HEK293T (cell line): ENCODE data around the gene ING5.

Experiments
- CTCF ChIA-PET: fragments of 350-600 bp; formaldehyde crosslinking; extraction: SDS; loops from one replicate; lab custom pipeline; 2021; ENCODE audit warnings: antibody characterized with exemption, inconsistent platforms; lab: Yijun Ruan, JAX
- POLR2A ChIA-PET: fragments of 350-600 bp; formaldehyde crosslinking; extraction: SDS; loops from one replicate; lab custom pipeline; 2020; ENCODE audit warnings: antibody characterized with exemption, inconsistent platforms; lab: Yijun Ruan, JAX
- DNase-seq: peaks from one replicate; pipeline ENCODE4 v3.0.0; 2012; ENCODE audit warnings: mixed read lengths; ENCODE audit errors: extremely low spot score
- ARNT ChIP-seq: fragments of 450-650 bp; IDR thresholded peaks from 2 replicates; pipeline ENCODE4 v1.6.1; 2017; ENCODE audit warnings: mild to moderate bottlenecking
- BHLHE40 ChIP-seq: fragments of 450-650 bp; IDR thresholded peaks from 2 replicates; pipeline ENCODE4 v1.6.1; 2016; ENCODE audit warnings: mild to moderate bottlenecking, moderate library complexity, borderline replicate concordance
- CTBP1 ChIP-seq: fragments of 450-650 bp; IDR thresholded peaks from 2 replicates; pipeline ENCODE4 v1.6.1; 2016; ENCODE audit warnings: borderline replicate concordance
- ELF4 ChIP-seq: fragments of 450-650 bp; IDR thresholded peaks from 2 replicates; pipeline ENCODE4 v1.6.1; 2017; ENCODE audit warnings: antibody characterized with exemption
- FOXA1 ChIP-seq: fragments of 450-650 bp; IDR thresholded peaks from 2 replicates; pipeline ENCODE4 v1.6.1; 2016; ENCODE audit warnings: mild to moderate bottlenecking
- FOXK2 ChIP-seq: fragments of 450-650 bp; IDR thresholded peaks from 2 replicates; pipeline ENCODE4 v1.6.1; 2016; ENCODE audit warnings: mild to moderate bottlenecking
- FOXM1 ChIP-seq: fragments of 450-650 bp; IDR thresholded peaks from 2 replicates; pipeline ENCODE4 v1.6.1; 2017; ENCODE audit warnings: mild to moderate bottlenecking, borderline replicate concordance
- HDGF ChIP-seq: fragments of 450-650 bp; IDR thresholded peaks from 2 replicates; pipeline ENCODE4 v1.6.1; 2017; ENCODE audit warnings: antibody characterized with exemption, borderline replicate concordance
- L3MBTL2 ChIP-seq: fragments of 450-650 bp; conservative IDR thresholded peaks from 2 replicates; pipeline ENCODE4 v1.6.1; 2016; ENCODE audit warnings: mild to moderate bottlenecking
- LEF1 ChIP-seq: fragments of 450-650 bp; IDR thresholded peaks from 2 replicates; pipeline ENCODE4 v1.6.1; 2017; ENCODE audit warnings: mild to moderate bottlenecking, borderline replicate concordance
- NFRKB ChIP-seq: fragments of 450-650 bp; IDR thresholded peaks from 2 replicates; pipeline ENCODE4 v1.6.1; 2016; ENCODE audit warnings: mild to moderate bottlenecking, moderate library complexity
- SP1 ChIP-seq: fragments of 450-650 bp; IDR thresholded peaks from 2 replicates; pipeline ENCODE4 v1.6.1; 2017
- SUZ12 ChIP-seq: fragments of 450-650 bp; IDR thresholded peaks from 2 replicates; pipeline ENCODE4 v1.6.1; 2016; ENCODE audit warnings: mild to moderate bottlenecking
- TARDBP ChIP-seq: fragments of 450-650 bp; IDR thresholded peaks from 2 replicates; pipeline ENCODE4 v1.6.1; 2016
- ZNF384 ChIP-seq: fragments of 450-650 bp; IDR thresholded peaks from 2 replicates; pipeline ENCODE4 v1.6.1; 2016
- TF ChIP-seq, protein P1 (sequence below): fragments of 450-650 bp; IDR thresholded peaks from 2 replicates; pipeline ENCODE4 v1.6.1; 2016

Gene ING5

DNA sequence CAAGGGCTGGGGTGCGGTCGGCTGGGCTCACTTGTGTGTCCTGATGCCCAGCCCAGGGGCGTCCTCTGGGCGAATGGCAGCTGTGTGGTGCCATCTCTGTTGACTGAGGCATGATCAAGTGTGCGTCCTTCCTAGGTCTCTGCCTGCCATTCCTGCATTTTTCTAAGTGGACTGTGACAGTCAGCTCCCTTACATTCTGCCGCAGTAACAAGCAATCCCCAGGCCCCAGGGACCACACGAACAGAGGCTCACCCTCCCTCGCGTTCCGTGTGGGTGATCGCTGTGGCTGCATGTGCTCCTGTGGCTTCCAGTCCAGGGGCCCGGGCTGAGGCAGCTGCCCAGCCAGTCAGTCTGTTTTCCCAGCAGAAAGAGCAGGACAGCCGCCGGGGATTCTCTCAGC lies 50.4 kb downstream of the ING5 start:
- DNase-seq = no peak
- ChIA-PET POLR2A (no interaction called here), CTCF (no interaction called here)
- TF ChIP-seq ELF4 (no peak), LEF1 (no peak), SUZ12 (no peak), HDGF (no peak), FOXK2 (no peak), BHLHE40 (no peak), SP1 (no peak), CTBP1 (no peak), ZNF384 (no peak), L3MBTL2 (no peak), FOXA1 (no peak), NFRKB (no peak), TARDBP (no peak), ARNT (no peak)
- TF ChIP-seq, protein P1, sequence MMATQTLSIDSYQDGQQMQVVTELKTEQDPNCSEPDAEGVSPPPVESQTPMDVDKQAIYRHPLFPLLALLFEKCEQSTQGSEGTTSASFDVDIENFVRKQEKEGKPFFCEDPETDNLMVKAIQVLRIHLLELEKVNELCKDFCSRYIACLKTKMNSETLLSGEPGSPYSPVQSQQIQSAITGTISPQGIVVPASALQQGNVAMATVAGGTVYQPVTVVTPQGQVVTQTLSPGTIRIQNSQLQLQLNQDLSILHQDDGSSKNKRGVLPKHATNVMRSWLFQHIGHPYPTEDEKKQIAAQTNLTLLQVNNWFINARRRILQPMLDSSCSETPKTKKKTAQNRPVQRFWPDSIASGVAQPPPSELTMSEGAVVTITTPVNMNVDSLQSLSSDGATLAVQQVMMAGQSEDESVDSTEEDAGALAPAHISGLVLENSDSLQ = no peak

DNA sequence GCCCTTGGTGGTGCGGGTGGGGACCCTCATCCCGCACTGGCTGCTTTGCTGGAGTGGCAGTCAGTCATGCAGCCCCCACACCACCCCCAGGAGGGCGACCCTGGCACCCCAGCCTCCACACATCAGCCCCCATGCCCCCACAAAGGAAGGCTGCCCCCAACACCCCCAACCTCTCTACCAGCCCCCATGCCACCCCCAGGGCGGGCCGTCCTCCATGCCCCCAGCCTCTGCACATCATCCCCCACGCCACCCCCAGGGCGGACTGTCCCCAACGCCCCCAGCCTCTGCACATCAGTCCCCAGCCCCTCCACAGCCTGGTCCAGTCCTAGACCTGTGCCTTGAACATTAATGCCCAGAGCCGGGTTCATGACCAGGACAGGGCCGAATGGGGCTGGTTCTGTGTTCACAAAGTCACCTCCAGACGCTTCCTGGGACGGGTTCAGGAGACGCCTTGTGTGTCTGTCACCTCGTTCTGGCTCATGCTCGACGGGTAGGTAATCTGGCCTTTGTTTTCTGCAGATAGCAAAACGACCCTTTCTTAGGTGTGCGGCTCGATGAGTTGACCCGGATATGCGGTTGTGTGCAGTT lies 50.9 kb downstream of the ING5 start:
- CTCF ChIA-PET = no interaction called here
- DNase-seq = no peak
- POLR2A ChIA-PET = no interaction called here
- TF ChIP-seq NFRKB (no peak), TARDBP (no peak), CTBP1 (no peak), FOXM1 (no peak), LEF1 (no peak), ELF4 (no peak), BHLHE40 (no peak), ARNT (no peak), FOXK2 (no peak), FOXA1 (no peak), SUZ12 (no peak), SP1 (no peak), HDGF (no peak), ZNF384 (no peak), L3MBTL2 (no peak)
- TF ChIP-seq, protein P1 = no peak

DNA sequence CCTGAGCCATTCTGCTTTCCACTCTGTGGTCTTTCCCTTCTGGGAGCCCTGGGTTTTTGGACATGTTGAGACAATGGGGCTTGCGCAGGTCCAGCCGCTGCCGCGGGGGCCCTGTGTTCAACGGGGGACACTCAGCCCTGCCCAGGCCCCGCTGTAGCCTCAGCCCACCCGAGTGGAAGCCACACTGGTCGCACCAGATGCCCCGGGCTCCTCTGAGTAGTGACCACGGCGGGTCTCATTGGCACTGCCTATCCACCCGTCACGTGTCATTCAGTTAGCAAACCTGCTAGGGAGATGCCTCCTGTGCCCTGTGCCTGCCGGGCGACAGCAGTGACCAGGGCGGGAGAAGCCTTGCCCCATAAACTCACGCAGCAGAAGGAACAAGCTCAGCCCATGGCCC lies 51.7 kb downstream of the ING5 start:
- ChIA-PET POLR2A (no interaction called here), CTCF (no interaction called here)
- TF ChIP-seq LEF1 = no peak
- TF ChIP-seq BHLHE40 = no peak
- no peak for TF ChIP-seq TARDBP
- DNase-seq = no peak

DNA sequence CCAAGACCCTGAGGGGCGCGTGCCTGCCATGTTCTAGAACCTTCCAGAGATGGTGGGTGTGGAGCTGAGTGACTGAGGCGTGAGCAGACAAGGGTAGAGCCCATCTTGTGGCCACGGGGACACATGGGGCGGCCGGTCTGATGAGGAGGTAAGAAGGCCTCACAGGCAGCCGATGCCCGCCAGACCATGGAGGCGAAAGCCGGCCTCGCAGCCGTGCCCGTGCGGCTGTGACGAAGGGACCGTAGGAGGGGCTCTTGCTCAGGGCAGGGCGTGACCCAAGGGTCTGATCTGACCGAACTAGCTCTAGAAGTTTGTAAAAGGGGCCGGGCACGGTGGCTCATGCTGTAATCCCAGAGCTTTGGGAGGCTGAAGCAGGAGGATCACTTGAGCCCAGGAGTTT lies 52.2 kb downstream of the ING5 start:
- TF ChIP-seq LEF1 (no peak), FOXM1 (no peak), BHLHE40 (no peak), ZNF384 (no peak), SP1 (no peak), FOXA1 (no peak), ARNT (no peak), NFRKB (no peak), HDGF (no peak), L3MBTL2 (no peak), TARDBP (no peak), FOXK2 (no peak), ELF4 (no peak)
- TF ChIP-seq, protein P1 = no peak
- DNase-seq = no peak
- CTCF ChIA-PET = no interaction called here
- POLR2A ChIA-PET = no interaction called here

DNA sequence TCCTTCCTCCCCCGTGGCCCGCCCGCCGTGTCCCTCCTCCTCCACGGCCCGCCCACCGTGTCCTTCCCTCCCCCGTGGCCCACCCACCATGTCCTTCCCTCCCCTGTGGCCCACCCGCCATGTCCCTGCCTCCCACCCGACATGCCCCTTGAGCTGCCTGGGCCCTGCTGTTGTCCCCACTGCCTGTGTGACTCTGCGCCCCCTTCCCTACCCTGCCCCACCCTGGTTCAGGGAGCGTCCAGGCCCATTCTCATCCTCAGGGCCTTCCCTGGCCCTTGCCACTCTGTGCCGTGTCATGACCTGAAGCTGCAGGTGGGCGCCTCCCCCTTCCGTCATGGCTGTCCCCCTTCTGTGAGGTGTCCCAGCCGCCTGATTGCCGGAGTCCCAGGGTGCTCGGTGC lies 53.3 kb downstream of the ING5 start:
- ChIA-PET POLR2A (no interaction called here), CTCF (no interaction called here)
- no peak for DNase-seq
- TF ChIP-seq L3MBTL2 = no peak
- TF ChIP-seq LEF1 = no peak
- TF ChIP-seq ARNT = no peak

DNA sequence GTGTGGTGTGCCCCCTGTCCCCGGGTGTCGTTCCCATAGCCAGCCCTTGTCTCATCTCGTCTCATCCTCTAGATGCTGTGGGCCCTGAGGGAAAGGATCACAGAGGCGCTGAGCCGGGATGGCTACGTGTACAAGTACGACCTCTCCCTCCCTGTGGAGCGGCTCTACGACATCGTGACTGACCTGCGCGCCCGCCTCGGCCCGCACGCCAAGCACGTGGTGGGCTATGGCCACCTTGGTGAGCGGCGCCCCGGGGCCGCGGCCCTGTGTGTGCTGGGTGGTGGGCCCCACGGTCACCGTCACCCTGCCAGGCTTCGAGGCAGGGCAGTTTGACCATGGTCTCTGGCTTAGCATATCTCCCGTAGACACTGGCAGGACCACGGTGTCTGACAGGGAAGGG lies 53.9 kb downstream of the ING5 start:
- TF ChIP-seq HDGF (no peak), TARDBP (no peak), FOXA1 (no peak), ZNF384 (no peak), L3MBTL2 (no peak), CTBP1 (no peak), ARNT (no peak), FOXK2 (no peak), LEF1 (no peak), FOXM1 (no peak)
- TF ChIP-seq, protein P1 = no peak
- CTCF ChIA-PET = no interaction called here
- DNase-seq = no peak
- POLR2A ChIA-PET = no interaction called here
